PC-3 (cell line): Measurements from ENCODE around the gene TMEM259. TPM values are rescaled to one million over a fixed set of nuclear protein-coding genes. Genes with fewer than 3 reads are reported as not detected.

Experiments
- ATAC-seq: fragments of 200-7000 bp; cut with Tn5 transposase; 2 replicates; pipeline ENCODE4 v1.9.1; 2020; ENCODE audit warnings: mild to moderate bottlenecking, moderate library complexity
- BruUV-seq: library from RNA; stranded (reverse); fragments of 400-500 nt; replicated peaks from 2 replicates; lab custom pipeline; 2021; lab: Mats Ljungman, UMichigan
- CTCF ChIA-PET: fragments of 300-600 bp; sonication (Branson Sonifier 250); formaldehyde crosslinking; loops from one replicate; lab custom pipeline; 2022; ENCODE audit warnings: antibody characterized with exemption; lab: Charles Lee
- POLR2A ChIA-PET: fragments of 300-600 bp; sonication (Branson Sonifier 250); formaldehyde crosslinking; loops from one replicate; lab custom pipeline; 2022; ENCODE audit warnings: antibody characterized with exemption; ENCODE audit not compliant: unreplicated experiment; lab: Charles Lee
- DNase-seq: peaks from one replicate; pipeline ENCODE4 v3.0.0-alpha.2; 2015
- H2AFZ ChIP-seq: fragments of 300-600 bp; sonication (generic); 2 replicates; pipeline ENCODE4 v1.6.0; 2016; ENCODE audit warnings: antibody characterized with exemption, low read length
- H3F3A ChIP-seq: fragments of 300-600 bp; sonication (generic); one replicate; pipeline ENCODE4 v1.6.0; 2017; ENCODE audit warnings: antibody characterized with exemption, low read length, control low read depth, mild to moderate bottlenecking; ENCODE audit not compliant: unreplicated experiment
- H3K27ac ChIP-seq: fragments of 300-600 bp; sonication (generic); 2 replicates; pipeline ENCODE4 v1.5.1; 2016; ENCODE audit warnings: mild to moderate bottlenecking, low read length
- H3K27me3 ChIP-seq: fragments of 300-600 bp; sonication (generic); 2 replicates; pipeline ENCODE4 v1.6.1; 2016; ENCODE audit warnings: low read length, mixed read lengths
- H3K36me3 ChIP-seq: fragments of 300-600 bp; sonication (generic); 2 replicates; pipeline ENCODE4 v1.6.1; 2016; ENCODE audit warnings: low read depth, mixed run types, low read length, mixed read lengths
- H3K4me1 ChIP-seq: fragments of 300-600 bp; sonication (generic); 2 replicates; pipeline ENCODE4 v1.5.1; 2016; ENCODE audit warnings: low read length; ENCODE audit not compliant: insufficient read depth
- H3K4me2 ChIP-seq: fragments of 300-600 bp; sonication (generic); 2 replicates; pipeline ENCODE4 v1.6.0; 2016; ENCODE audit warnings: low read length
- H3K4me3 ChIP-seq: fragments of 300-600 bp; sonication (generic); 2 replicates; pipeline ENCODE4 v1.5.1; 2016; ENCODE audit warnings: mild to moderate bottlenecking, low read length, mixed read lengths
- H3K79me2 ChIP-seq: fragments of 300-600 bp; sonication (generic); 2 replicates; pipeline ENCODE4 v1.6.1; 2017; ENCODE audit warnings: low read length, mixed read lengths
- H3K9ac ChIP-seq: fragments of 300-600 bp; sonication (generic); 2 replicates; pipeline ENCODE4 v1.6.0; 2016; ENCODE audit warnings: mild to moderate bottlenecking, low read length
- H3K9me2 ChIP-seq: fragments of 300-600 bp; sonication (generic); replicated peaks from 2 replicates; pipeline ENCODE4 v1.6.1; 2016; ENCODE audit warnings: mixed run types, low read length, mixed read lengths
- H3K9me3 ChIP-seq: fragments of 300-600 bp; sonication (generic); 2 replicates; pipeline ENCODE4 v1.6.1; 2016; ENCODE audit warnings: low read length, mixed read lengths
- H4K20me1 ChIP-seq: fragments of 300-600 bp; sonication (generic); 2 replicates; pipeline ENCODE4 v1.6.1; 2016; ENCODE audit warnings: low read length, mixed read lengths
- EZH2 ChIP-seq: fragments of 300-600 bp; sonication (generic); IDR thresholded peaks from one replicate; pipeline ENCODE4 v1.6.1; 2017; ENCODE audit warnings: antibody characterized with exemption, mild to moderate bottlenecking, low read length; ENCODE audit not compliant: unreplicated experiment
- EZH2phosphoT487 ChIP-seq: fragments of 300-600 bp; sonication (generic); IDR thresholded peaks from 2 replicates; pipeline ENCODE4 v1.6.1; 2018; ENCODE audit warnings: mild to moderate bottlenecking, antibody characterized with exemption, low read length, borderline replicate concordance
- intact Hi-C: fragments of 100-400 bp; cut with micrococcal nuclease; formaldehyde crosslinking; loops from 2 replicates; pipeline ENCODE4 v1.9.0; 2023
- total RNA-seq: library from RNA; depleted of rRNA; stranded (reverse); fragments of >200 nt; gene quantifications from 2 replicates; pipeline ENCODE4 v1.2.3, GENCODE V29; 2014
- TF ChIP-seq, protein P1 (sequence below): fragments of 300-600 bp; sonication (generic); conservative IDR thresholded peaks from 2 replicates; pipeline ENCODE4 v1.5.1; 2017; ENCODE audit warnings: antibody characterized with exemption, low read depth, mild to moderate bottlenecking, low read length

TMEM259 gene
- total RNA-seq, 1 experiment from 2014 or later: 136 TPM

DNA sequence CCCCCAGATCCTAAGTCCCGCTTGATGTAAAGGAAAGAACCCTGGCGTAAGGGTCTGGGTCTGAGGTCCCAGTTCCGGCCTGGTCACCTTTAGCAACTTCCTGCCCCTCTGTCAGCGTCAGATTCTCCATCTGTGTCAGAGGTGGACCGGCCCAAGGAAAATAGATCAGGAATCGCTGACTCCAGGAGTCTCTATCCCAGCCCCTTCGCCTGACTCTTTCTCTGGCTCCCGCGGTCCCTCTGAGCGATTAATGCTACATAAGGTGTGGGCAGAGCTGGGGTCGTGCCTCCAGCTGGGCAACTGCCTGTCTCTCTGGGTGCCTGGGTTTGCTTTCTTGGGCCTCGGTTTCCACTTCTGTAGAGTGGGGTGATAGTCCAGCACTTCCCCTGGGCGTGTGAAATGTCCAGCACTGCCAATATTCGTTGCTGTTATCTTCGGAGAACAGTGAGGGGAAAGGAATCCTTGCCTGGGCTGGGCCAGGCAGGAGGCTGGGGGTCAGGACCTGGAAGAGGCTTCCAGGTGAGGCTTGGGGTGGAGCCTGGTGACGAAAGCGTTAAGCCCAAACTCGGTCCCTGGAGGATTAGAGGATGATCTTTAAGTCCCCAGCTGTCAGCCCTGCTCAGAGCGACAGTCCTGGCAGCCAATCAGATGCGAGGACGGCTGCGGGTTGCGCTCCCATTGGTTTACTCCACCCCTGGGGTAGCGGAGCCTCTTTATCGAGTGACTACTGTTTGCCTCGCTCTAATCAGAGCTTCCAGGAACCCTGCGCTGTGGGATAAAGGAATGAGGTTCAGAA, 19.8 kb upstream of the TMEM259 start:
- CTCF ChIA-PET: no interaction called here
- no peaks in the 10 kb centered on the region for H3K79me2 ChIP-seq
- peak overlapping the region; percentile 95 for H3K4me2 ChIP-seq
- H3K9me2 ChIP-seq: no peaks in the 10 kb centered on the region
- peak overlapping the region; percentile 71 for H3K9ac ChIP-seq
- peak overlapping the region; percentile 77 for H3K4me3 ChIP-seq
- H3K27ac ChIP-seq: peak overlapping the region; percentile 33
- no peaks in the 10 kb centered on the region for H3K27me3 ChIP-seq
- no peaks in the 10 kb centered on the region; the same call in 1 of the 2 replicates for H3K36me3 ChIP-seq
- POLR2A ChIA-PET: no interaction called here
- intact Hi-C loops: no loop called here
- TF ChIP-seq EZH2phosphoT487: no peak
- TF ChIP-seq, protein P1, sequence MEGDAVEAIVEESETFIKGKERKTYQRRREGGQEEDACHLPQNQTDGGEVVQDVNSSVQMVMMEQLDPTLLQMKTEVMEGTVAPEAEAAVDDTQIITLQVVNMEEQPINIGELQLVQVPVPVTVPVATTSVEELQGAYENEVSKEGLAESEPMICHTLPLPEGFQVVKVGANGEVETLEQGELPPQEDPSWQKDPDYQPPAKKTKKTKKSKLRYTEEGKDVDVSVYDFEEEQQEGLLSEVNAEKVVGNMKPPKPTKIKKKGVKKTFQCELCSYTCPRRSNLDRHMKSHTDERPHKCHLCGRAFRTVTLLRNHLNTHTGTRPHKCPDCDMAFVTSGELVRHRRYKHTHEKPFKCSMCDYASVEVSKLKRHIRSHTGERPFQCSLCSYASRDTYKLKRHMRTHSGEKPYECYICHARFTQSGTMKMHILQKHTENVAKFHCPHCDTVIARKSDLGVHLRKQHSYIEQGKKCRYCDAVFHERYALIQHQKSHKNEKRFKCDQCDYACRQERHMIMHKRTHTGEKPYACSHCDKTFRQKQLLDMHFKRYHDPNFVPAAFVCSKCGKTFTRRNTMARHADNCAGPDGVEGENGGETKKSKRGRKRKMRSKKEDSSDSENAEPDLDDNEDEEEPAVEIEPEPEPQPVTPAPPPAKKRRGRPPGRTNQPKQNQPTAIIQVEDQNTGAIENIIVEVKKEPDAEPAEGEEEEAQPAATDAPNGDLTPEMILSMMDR: no peak
- no peak for TF ChIP-seq EZH2
- no TSS peak for BruUV-seq
- DNase-seq (peak; percentile 91), ATAC-seq (peak; percentile 66)
- H3K4me1 ChIP-seq: peaks cover 16% of the 10 kb centered on the region; the same call in 1 of the 2 replicates
- peak overlapping the region; percentile 56 for H2AFZ ChIP-seq
- H3F3A ChIP-seq: no peaks in the 10 kb centered on the region
- no peaks in the 10 kb centered on the region for H3K9me3 ChIP-seq
- H4K20me1 ChIP-seq: no peaks in the 10 kb centered on the region

DNA sequence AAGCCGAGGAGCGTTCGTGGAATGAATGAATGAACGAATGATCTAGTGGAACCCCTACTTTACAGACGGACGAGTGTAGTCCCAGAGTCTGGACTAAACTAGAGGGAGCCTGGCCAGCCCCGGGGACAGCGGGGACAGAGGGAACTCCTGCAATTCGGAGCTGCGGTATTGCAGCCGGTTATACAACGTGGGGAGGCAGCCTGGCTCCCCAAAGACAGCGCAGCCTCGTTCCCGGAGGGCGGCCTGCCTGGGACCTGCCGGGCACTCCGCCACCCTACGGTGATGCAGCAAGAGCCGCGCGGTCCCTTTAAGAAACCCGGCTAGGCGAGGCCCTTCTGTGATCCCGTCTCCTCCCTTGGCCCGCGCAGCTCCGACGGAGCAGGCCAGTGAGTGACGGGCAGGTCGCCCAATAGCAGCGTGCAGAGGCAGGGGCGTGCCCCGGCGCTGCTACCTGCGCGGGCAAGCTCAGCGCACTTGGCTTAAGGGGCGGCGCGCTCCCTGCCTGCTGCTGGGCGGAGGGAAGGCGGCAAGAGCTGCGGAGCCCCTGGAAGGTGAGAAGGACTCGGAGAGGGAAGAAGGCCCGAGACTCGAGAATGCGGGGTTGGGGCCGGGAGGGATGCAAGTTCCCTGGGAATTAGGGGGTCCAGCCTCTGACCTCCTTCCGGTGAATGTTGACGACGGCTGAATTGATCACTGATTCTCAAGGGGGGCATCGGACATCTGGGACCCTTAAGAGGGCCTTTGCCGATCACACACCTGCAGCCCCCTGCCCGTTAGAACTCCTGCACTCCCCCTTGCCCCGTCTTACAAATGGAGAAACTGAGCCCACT, 18.9 kb upstream of the TMEM259 start, which contains the start of gene ABCA7:
Gene ABCA7 (plus strand): TSS at position 462 of the 830 bp plus-strand sequence. CDS start 1,255 bp downstream, outside the sequence.
- Histone ChIP-seq H3F3A (no peaks in the 10 kb centered on the region), H3K27me3 (no peaks in the 10 kb centered on the region), H3K9me3 (no peaks in the 10 kb centered on the region), H3K4me1 (peaks cover 16% of the 10 kb centered on the region; the same call in 1 of the 2 replicates), H2AFZ (peak within 1 kb of the TSS; percentile 63), H3K9ac (peak within 1 kb of the TSS; percentile 71), H3K36me3 (no peaks in the 10 kb centered on the region; the same call in 1 of the 2 replicates), H4K20me1 (no peaks in the 10 kb centered on the region), H3K4me3 (peak within 1 kb of the TSS; percentile 77), H3K9me2 (no peaks in the 10 kb centered on the region), H3K4me2 (peak within 1 kb of the TSS; percentile 95), H3K27ac (peak within 1 kb of the TSS; percentile 33), H3K79me2 (no peaks in the 10 kb centered on the region)
- ChIA-PET POLR2A (no interaction called here), CTCF (no interaction called here)
- TF ChIP-seq, protein P1: no peak
- TF ChIP-seq EZH2phosphoT487 (no peak), EZH2 (no peak)
- BruUV-seq: TSS peak; percentile 35
- DNase-seq (peak; percentile 98), ATAC-seq (peak; percentile 83)
- intact Hi-C loops: no loop called here
